ENCODE data around the gene INPP5E.

INPP5E gene

GRCh38 chr9:136381966-136382513 is 57.6 kb downstream of the INPP5E start:
- DNase-seq (ENCODE audit: low read depth), result no peak

DNA sequence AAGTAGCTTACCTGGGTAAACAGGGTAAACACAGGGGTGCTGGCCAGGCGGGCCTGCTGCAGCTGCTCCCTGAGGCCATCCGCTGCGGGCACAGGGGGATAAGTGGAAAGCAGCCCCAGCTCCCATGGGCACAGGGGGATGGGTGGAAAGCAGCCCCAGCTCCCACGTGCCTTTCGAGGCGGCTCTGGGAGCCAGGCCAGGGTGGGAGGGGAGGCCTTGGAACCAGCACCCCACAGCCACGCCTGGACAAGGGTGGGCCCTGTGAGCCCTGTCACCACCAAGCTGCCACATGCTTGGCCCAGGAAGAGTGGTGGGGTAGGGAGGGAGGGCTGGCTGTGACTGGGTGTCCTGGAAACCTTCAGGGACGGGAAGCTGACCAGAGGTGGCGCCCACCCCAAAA is 58.3 kb downstream of the INPP5E start:
- no peak for DNase-seq (ENCODE audit: low read depth)

- no peak for DNase-seq (ENCODE audit: low read depth)
Observed at GRCh38 chr9:136380381-136380780, 59.3 kb downstream of the INPP5E start.

GRCh38 chr9:136379891-136380290 is 59.8 kb downstream of the INPP5E start:
- DNase-seq (ENCODE audit: low read depth), result no peak

DNA sequence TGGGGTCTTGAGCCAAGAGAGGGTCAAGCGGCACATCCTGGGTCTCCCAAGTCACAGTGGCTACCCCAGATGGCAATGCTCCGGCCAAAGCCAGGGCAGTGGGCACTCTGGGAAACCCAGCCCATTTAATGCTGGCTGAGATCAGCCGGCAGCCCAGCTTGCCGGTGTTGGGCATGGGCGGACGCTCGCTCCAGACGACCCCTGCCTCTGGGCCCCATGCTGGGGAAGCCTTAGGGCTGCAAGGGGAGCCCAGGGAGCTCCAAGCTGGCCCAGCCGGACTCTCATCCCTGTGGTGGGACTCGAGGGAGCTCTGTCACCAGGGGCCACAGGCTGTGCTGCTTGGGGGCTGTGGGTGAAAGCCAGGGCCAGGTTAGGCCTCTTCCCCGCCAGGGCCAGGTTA is 60.2 kb downstream of the INPP5E start:
- no peak for DNase-seq (ENCODE audit: low read depth)

GRCh38 chr9:136379003-136379287 is 60.7 kb downstream of the INPP5E start:
- DNase-seq (ENCODE audit: low read depth), result no peak
